H1 (cell line): Measurements from ENCODE around the gene SCUBE2. TPM values are rescaled to one million over a fixed set of nuclear protein-coding genes. Genes with fewer than 3 reads are reported as not detected.

Experiments
- FOSL1 ChIP-seq: IDR thresholded peaks from 2 replicates; pipeline ENCODE4 v1.6.1; 2011; ENCODE audit warnings: mild to moderate bottlenecking, low read depth, low read length, moderate library complexity; ENCODE audit not compliant: insufficient read depth
- HDAC2 ChIP-seq, 2 experiments: fragments of 300-600 bp in 1 of 2; sonication (generic) in 1 of 2; IDR thresholded peaks; 2 replicates each; pipeline ENCODE4 v1.6.1; 2011 to 2012; ENCODE audit warnings: low read depth in 2 of 2, low read length in 2 of 2, mild to moderate bottlenecking in 2 of 2, moderate library complexity in 2 of 2, borderline replicate concordance in 1 of 2, inconsistent platforms in 1 of 2
- SAP30 ChIP-seq: fragments of 300-600 bp; sonication (generic); IDR thresholded peaks from 2 replicates; pipeline ENCODE4 v1.7.1; 2012; ENCODE audit warnings: low read length, moderate library complexity, mild to moderate bottlenecking, inconsistent platforms; ENCODE audit not compliant: insufficient read depth, insufficient replicate concordance
- SIN3A ChIP-seq, 2 experiments: IDR thresholded peaks in 1 of 2; conservative IDR thresholded peaks in 1 of 2; 2 replicates each; pipeline ENCODE4 v1.6.1; 2011 to 2012; ENCODE audit warnings: low read length in 2 of 2, improper control_type of control experiment in 1 of 2, low read depth in 1 of 2, mild to moderate bottlenecking in 1 of 2
- SP1 ChIP-seq: IDR thresholded peaks from 2 replicates; pipeline ENCODE4 v1.6.1; 2011; ENCODE audit warnings: low read depth, low read length
- SUZ12 ChIP-seq: fragments of 200-600 bp; sonication (generic); IDR thresholded peaks from 2 replicates; pipeline ENCODE4 v1.6.1; 2012; ENCODE audit warnings: mild to moderate bottlenecking, inconsistent platforms, low read length, moderate library complexity, mixed read lengths
- TBP ChIP-seq: IDR thresholded peaks from 2 replicates; pipeline ENCODE4 v1.6.1; 2011; ENCODE audit warnings: low read depth, low read length, improper control_type of control experiment
- polyA plus RNA-seq, 7 experiments: library from polyadenylated mRNA; depleted of rRNA in 3 of 7; stranded (reverse) in 5 of 7; unstranded in 2 of 7; fragments of >200 nt in 5 of 7; fragments of 200-250 nt in 2 of 7; gene quantifications; 1 replicate in 5 of 7; 2 replicates in 1 of 7; 4 replicates in 1 of 7; pipeline versions ENCODE4 v1.2.1 to v1.2.3, GENCODE V29; 2011 to 2013; ENCODE audit warnings: missing spikeins in 2 of 7, mixed read lengths in 2 of 7
- total RNA-seq: library from RNA; stranded (reverse); fragmentation: NEBNext Ultra II Directional; extraction: Animal tissue kit (Norgen Biotek cat#: 25700); gene quantifications from 2 replicates; pipeline ENCODE4 v1.2.1, GENCODE V29; 2021
- TF ChIP-seq, protein P1 (sequence below), 3 experiments: IDR thresholded peaks; 1 replicate in 2 of 3; 2 replicates in 1 of 3; pipeline versions ENCODE4 v1.5.1 to v1.6.1; 2011; ENCODE audit warnings: low read length in 3 of 3, mild to moderate bottlenecking in 3 of 3, inconsistent platforms in 2 of 3, low read depth in 1 of 3, moderate library complexity in 1 of 3; ENCODE audit not compliant: insufficient read depth in 1 of 3; ENCODE audit errors: control extremely low read depth in 1 of 3

Gene SCUBE2
- total and polyA plus RNA-seq, 2 of the 8 experiments (the other 6 are each of a cell fraction or from before 2014, with no cell fraction given), result 0.29 to 1.2 TPM

DNA sequence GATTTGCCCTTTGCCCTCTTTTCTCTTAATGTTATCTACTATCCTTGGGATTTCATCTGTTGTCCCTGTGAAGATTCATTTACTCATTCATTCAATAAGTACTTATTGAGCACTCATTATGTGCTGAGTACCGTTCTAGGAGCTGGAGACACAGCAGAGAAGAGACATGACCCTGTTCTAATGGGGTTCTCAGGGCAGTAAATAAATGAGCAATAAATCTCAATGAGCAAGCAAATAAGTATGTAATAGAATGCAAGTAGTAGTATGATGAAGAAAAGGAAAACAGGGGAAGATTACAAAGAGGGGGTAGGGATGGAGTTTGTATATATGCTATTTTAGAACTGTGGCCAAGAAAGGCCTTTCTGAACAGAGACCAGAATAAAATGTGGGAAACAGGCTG is 53.4 kb downstream of the SCUBE2 start (continued):
- TF ChIP-seq, protein P1, sequence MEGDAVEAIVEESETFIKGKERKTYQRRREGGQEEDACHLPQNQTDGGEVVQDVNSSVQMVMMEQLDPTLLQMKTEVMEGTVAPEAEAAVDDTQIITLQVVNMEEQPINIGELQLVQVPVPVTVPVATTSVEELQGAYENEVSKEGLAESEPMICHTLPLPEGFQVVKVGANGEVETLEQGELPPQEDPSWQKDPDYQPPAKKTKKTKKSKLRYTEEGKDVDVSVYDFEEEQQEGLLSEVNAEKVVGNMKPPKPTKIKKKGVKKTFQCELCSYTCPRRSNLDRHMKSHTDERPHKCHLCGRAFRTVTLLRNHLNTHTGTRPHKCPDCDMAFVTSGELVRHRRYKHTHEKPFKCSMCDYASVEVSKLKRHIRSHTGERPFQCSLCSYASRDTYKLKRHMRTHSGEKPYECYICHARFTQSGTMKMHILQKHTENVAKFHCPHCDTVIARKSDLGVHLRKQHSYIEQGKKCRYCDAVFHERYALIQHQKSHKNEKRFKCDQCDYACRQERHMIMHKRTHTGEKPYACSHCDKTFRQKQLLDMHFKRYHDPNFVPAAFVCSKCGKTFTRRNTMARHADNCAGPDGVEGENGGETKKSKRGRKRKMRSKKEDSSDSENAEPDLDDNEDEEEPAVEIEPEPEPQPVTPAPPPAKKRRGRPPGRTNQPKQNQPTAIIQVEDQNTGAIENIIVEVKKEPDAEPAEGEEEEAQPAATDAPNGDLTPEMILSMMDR (IDR thresholded peaks at IDR 0.05; ENCODE audit: control extremely low read depth in 1 of 3, insufficient read depth in 1 of 3, low read depth in 1 of 3, low read length in 3 of 3), result no peak
- TF ChIP-seq FOSL1, result no peak
- TF ChIP-seq HDAC2 (IDR thresholded peaks at IDR 0.05; ENCODE audit: borderline replicate concordance in 1 of 2, low read depth in 2 of 2, low read length in 2 of 2), result no peak
- no peak for TF ChIP-seq SIN3A (conservative IDR thresholded peaks at IDR 0.05 in 1 of 2, IDR thresholded peaks at IDR 0.05 in 1 of 2; ENCODE audit: low read depth in 1 of 2, low read length in 2 of 2)
- no peak for TF ChIP-seq SP1
- no peak for TF ChIP-seq TBP
- TF ChIP-seq SUZ12, result no peak
- no peak for TF ChIP-seq SAP30
